CD4-positive, alpha-beta memory T cell (primary cell): ENCODE data around the gene DLX2. TPM values are rescaled to one million over a fixed set of nuclear protein-coding genes. Genes with fewer than 3 reads are reported as not detected.

Experiments used
- CTCF ChIA-PET: fragments of 350-600 bp; sonication (Branson Sonifier 250); formaldehyde crosslinking; loops from one replicate; lab custom pipeline; 2021; ENCODE audit warnings: inconsistent platforms; ENCODE audit not compliant: partially characterized antibody; lab: Charles Lee
- POLR2A ChIA-PET: fragments of 350-600 bp; sonication (Branson Sonifier 250); formaldehyde crosslinking; loops from one replicate; lab custom pipeline; 2021; ENCODE audit not compliant: partially characterized antibody; lab: Charles Lee
- DNase-seq, 5 donors: peaks; one replicate each; pipeline versions ENCODE4 v3.0.0 to v3.0.0-alpha.2; 2020 to 2022; ENCODE audit warnings: mixed read lengths in 1 of 5
- H3K27ac ChIP-seq: one replicate; pipeline ENCODE4 v1.7.0; 2013; ENCODE audit warnings: low read depth, low read length
- H3K27me3 ChIP-seq: 2 replicates; pipeline ENCODE4 v1.7.0; 2013; ENCODE audit warnings: mild to moderate bottlenecking, low read length, moderate library complexity; ENCODE audit not compliant: insufficient read depth
- H3K36me3 ChIP-seq: 2 replicates; pipeline ENCODE4 v1.7.0; 2013; ENCODE audit warnings: mild to moderate bottlenecking, low read length, moderate library complexity; ENCODE audit not compliant: insufficient read depth
- H3K4me1 ChIP-seq: 2 replicates; pipeline ENCODE4 v1.7.0; 2013; ENCODE audit warnings: mild to moderate bottlenecking, low read length, moderate library complexity; ENCODE audit not compliant: insufficient read depth
- H3K4me3 ChIP-seq, 2 donors: one replicate each; pipeline ENCODE4 v1.7.0; 2013; ENCODE audit warnings: low read length in 2 of 2, mild to moderate bottlenecking in 1 of 2
- H3K9me3 ChIP-seq, 2 donors: one replicate each; pipeline ENCODE4 v1.7.0; 2013; ENCODE audit warnings: low read length in 2 of 2, control low read depth in 1 of 2; ENCODE audit not compliant: control insufficient read depth in 1 of 2
- H3K27ac Mint-ChIP-seq, 7 donors: one replicate each; pipeline ENCODE4 v1.8.0; 2020 to 2021; ENCODE audit warnings: mixed read lengths in 7 of 7, mild to moderate bottlenecking in 6 of 7, inconsistent platforms in 3 of 7, moderate library complexity in 3 of 7
- H3K27me3 Mint-ChIP-seq, 2 donors: one replicate each; pipeline ENCODE4 v1.8.0; 2020 to 2021; ENCODE audit warnings: mixed read lengths in 2 of 2
- H3K36me3 Mint-ChIP-seq, 2 donors: one replicate each; pipeline ENCODE4 v1.8.0; 2020 to 2021; ENCODE audit warnings: mixed read lengths in 2 of 2, inconsistent platforms in 1 of 2, mild to moderate bottlenecking in 1 of 2
- H3K4me1 Mint-ChIP-seq, 4 donors: one replicate each; pipeline ENCODE4 v1.8.0; 2020 to 2021; ENCODE audit warnings: mixed read lengths in 4 of 4, mild to moderate bottlenecking in 1 of 4
- H3K4me3 Mint-ChIP-seq, 8 donors: one replicate each; pipeline ENCODE4 v1.8.0; 2020 to 2021; ENCODE audit warnings: mixed read lengths in 8 of 8, mild to moderate bottlenecking in 7 of 8, moderate library complexity in 6 of 8, inconsistent platforms in 3 of 8
- H3K9me3 Mint-ChIP-seq, 8 donors: one replicate each; pipeline ENCODE4 v1.8.0; 2020 to 2021; ENCODE audit warnings: mixed read lengths in 8 of 8, mild to moderate bottlenecking in 5 of 8, inconsistent platforms in 3 of 8, moderate library complexity in 1 of 8
- intact Hi-C: fragments of 100-400 bp; cut with micrococcal nuclease; formaldehyde crosslinking; loops from one replicate; pipeline ENCODE4 v1.15.1; 2023
- polyA plus RNA-seq, 2 donors: library from polyadenylated mRNA; unstranded; fragments of 300-500 nt; fragmentation: Illumina TruSeq; gene quantifications; one replicate each; pipeline ENCODE4 v1.2.3, GENCODE V29; 2021
- total RNA-seq, 2 experiments: library from RNA; stranded (reverse); gene quantifications; one replicate each; pipeline ENCODE4 v1.2.3, GENCODE V29; 2021

DLX2 gene
- total and polyA plus RNA-seq, 4 experiments from 2014 or later, result not detected

DNA sequence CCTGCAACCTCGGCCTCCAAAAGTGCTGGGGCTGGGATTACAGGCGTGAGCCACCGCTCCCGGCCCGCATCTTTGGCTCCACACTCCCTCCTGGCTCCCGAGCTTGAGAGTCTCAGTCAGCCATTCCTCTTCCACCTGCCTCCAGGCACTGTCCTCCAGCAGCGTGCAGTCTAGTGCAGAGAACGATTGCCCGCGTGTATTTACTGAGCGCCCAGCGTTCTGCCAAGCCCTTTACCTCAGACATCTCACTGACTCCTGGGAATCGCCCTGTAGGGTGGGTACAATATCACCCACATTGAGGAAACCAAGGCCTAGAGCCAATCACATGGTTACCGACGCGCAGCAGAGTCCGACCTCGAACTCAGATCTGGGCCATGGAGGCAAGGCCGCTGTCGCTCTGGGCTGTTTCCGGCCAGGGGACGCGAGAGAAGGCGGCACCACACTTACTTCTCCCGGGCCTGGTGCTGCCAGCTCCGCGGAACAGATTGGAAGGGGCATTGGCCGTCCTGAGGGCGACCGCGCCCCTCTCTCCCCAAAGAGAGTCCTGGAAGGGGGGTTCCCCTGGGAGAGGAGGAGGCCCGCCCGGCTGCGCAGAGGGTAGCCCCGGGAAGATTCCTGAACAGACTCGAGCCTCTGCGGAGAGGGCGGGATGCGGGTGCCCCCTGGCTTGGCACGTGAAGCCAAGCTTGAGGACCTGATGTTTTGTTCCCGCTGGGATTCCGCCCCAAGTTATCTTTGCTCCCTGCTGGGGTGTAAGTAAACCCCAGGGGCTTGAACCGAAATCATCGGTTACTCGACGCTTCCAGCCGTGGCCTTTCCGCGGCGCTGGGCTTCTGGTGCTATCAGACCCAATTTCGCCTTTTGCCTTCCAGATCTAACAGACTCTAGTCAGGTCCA lies 5.2 kb upstream of the DLX2 start:
- H3K4me3 ChIP-seq, result no peak overlapping the region
- H3K4me3 Mint-ChIP-seq, result peak overlapping the region in 6 of 8 donors; percentile 26 to 62 (median 32)
- H3K9me3 ChIP-seq, result no peaks in the 10 kb centered on the region
- no peaks in the 10 kb centered on the region for H3K36me3 ChIP-seq
- H3K36me3 Mint-ChIP-seq, result peaks cover 0 to 4% of the 10 kb centered on the region in 2 donors
- H3K27ac Mint-ChIP-seq, result peak overlapping the region in 3 of 7 donors; percentile 55 to 81 (median 70)
- peaks cover 33% of the 10 kb centered on the region for H3K4me1 ChIP-seq
- peaks cover 0 to 12% (median under 1%) of the 10 kb centered on the region in 8 donors for H3K9me3 Mint-ChIP-seq
- H3K27ac ChIP-seq, result no peak overlapping the region
- intact Hi-C loops, result loop anchor here (10.0 kb wide), 1 partner anchor 113 kb away; the partner anchor contains the start of gene METAP1D
- peaks cover 51% of the 10 kb centered on the region for H3K27me3 ChIP-seq
- ChIA-PET POLR2A (interaction anchor here (1.6 to 13.6 kb wide), 2 partner anchors 20 to 214 kb away, joined by 4 to 186 read pairs; partner anchors contain the start of genes DLX1 and SLC25A12), CTCF (interaction anchor here (0.7 to 2.1 kb wide), 5 partner anchors 19 to 566 kb away, joined by 3 to 11 read pairs (median 4); no protein-coding TSS in a partner anchor)
- peaks cover 14 to 42% (median 31%) of the 10 kb centered on the region in 4 donors for H3K4me1 Mint-ChIP-seq
- peak in 1 of 5 donors; percentile 24 for DNase-seq
- peaks cover 58 to 63% of the 10 kb centered on the region in 2 donors for H3K27me3 Mint-ChIP-seq

DNA sequence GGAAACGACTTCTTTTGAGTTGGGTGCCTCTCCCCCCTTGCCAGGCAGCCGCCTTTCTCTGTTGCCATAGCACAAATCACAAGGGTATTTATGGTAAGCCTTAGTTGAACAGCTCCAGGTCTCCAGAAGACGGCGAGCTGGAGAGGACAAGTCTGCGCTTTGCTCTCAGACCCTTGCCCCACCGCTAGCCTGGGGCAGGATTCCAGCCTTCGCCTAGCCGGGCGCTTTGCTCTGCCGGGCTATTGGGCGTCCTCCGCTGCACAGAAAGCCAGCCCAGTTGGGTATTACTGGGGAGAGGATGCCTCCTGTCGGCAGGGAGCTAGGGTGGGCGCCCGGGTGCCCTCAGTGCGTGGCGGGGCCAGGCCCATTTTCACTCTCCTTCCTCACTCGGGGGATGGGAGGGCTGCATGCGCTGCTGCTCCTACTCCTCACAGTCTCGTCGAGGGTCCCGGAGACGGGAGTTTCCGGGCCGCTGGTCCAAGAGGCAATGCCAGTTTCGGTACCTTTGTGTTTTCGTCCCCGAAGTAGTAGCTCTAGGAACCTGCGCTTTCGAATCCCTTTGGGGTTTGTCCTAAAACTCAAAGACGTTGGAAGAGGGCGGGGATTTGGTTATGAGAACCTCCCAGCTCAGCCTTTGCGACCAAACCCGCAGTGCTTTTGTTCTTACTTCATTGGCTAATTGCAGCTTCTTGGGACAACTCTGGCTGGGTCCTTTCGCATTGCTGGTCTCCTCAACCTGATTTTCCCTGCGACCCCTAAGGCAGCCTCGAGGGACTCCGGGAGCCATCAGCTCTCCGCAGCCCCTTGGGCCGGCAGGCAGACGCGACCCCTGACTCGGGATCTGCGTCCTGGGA lies 3.6 kb upstream of the DLX2 start:
- Histone ChIP-seq H3K4me1 (peaks cover 47% of the 10 kb centered on the region), H3K36me3 (no peaks in the 10 kb centered on the region), H3K27me3 (peaks cover 65% of the 10 kb centered on the region), H3K27ac (no peak overlapping the region), H3K9me3 (no peaks in the 10 kb centered on the region), H3K4me3 (no peak overlapping the region)
- Mint-ChIP-seq H3K9me3 (peaks cover 0 to 12% (median under 1%) of the 10 kb centered on the region in 8 donors), H3K27me3 (peaks cover 65 to 70% of the 10 kb centered on the region in 2 donors), H3K4me1 (peaks cover 21 to 57% (median 42%) of the 10 kb centered on the region in 4 donors), H3K27ac (peak overlapping the region in 3 of 7 donors; percentile 22 to 85 (median 29)), H3K4me3 (peak overlapping the region in 7 of 8 donors; percentile 20 to 68 (median 38)), H3K36me3 (peaks cover 0 to 6% of the 10 kb centered on the region in 2 donors)
- intact Hi-C loops, result loop anchor here (10.0 kb wide), 1 partner anchor 112 kb away; the partner anchor contains the start of gene METAP1D
- peak in 4 of 5 donors; percentile 43 to 48 (median 46) for DNase-seq
- CTCF ChIA-PET, result interaction anchor here (0.6 to 2.1 kb wide), 20 partner anchors 9 to 507 kb away, joined by 3 to 11 read pairs (median 3); no protein-coding TSS in a partner anchor
- POLR2A ChIA-PET, result interaction anchor here (0.6 to 13.6 kb wide), 2 partner anchors 19 to 316 kb away, joined by 3 to 186 read pairs; partner anchors contain the start of gene DLX1

DNA sequence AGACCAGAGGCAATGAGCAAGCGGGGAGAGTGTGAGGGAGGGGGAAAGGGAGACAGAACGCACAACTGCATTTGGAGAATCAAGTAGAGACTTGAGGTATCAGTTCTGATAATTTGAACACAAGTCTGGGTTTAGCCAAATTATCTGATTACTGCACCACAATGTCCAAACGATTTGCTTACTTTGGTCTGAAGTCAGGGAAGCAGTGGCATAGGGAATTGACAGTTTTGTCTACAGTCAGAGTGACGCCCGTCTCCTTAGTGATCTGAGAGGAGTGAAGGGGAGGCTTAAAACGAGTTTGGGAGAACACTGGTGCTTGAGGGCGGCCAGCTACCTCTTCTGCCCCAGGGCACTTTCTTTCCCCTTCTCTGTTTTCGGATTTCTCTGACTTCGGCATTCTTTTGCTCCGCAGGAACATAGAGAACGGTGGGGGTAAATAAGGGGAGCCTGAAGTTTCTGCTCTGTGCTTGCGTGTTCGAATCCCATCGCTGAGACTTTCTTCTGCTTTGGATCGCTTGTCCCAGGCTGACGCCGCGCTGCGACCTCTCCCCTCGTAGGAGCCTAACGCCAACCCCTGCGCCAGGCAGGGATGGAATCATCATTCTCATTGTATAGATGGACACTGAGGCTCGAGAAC lies 2.9 kb upstream of the DLX2 start:
- ChIA-PET CTCF (interaction anchor here (1.2 to 2.1 kb wide), 12 partner anchors 10 to 505 kb away, joined by 3 to 11 read pairs (median 5); no protein-coding TSS in a partner anchor), POLR2A (interaction anchor here (13.6 kb wide), 1 partner anchor 18 kb away, joined by 186 read pairs; the partner anchor contains the start of gene DLX1)
- intact Hi-C loops, result loop anchor here (2.0 to 10.0 kb wide), 2 partner anchors 111 to 507 kb away; partner anchors contain the start of gene METAP1D
- Histone ChIP-seq H3K27ac (no peak overlapping the region), H3K27me3 (peaks cover 72% of the 10 kb centered on the region), H3K36me3 (no peaks in the 10 kb centered on the region), H3K4me3 (no peak overlapping the region), H3K9me3 (no peaks in the 10 kb centered on the region), H3K4me1 (peaks cover 55% of the 10 kb centered on the region)
- H3K4me3 Mint-ChIP-seq, result peak overlapping the region in 4 of 8 donors; percentile 20 to 68 (median 24)
- peak overlapping the region in 3 of 7 donors; percentile 37 to 85 (median 68) for H3K27ac Mint-ChIP-seq
- DNase-seq, result no peak
- H3K27me3 Mint-ChIP-seq, result peaks cover 70 to 73% of the 10 kb centered on the region in 2 donors
- peaks cover 24 to 65% (median 48%) of the 10 kb centered on the region in 4 donors for H3K4me1 Mint-ChIP-seq
- H3K36me3 Mint-ChIP-seq, result peaks cover 0 to 6% of the 10 kb centered on the region in 2 donors
- H3K9me3 Mint-ChIP-seq, result peaks cover 0 to 17% (median under 1%) of the 10 kb centered on the region in 8 donors

DNA sequence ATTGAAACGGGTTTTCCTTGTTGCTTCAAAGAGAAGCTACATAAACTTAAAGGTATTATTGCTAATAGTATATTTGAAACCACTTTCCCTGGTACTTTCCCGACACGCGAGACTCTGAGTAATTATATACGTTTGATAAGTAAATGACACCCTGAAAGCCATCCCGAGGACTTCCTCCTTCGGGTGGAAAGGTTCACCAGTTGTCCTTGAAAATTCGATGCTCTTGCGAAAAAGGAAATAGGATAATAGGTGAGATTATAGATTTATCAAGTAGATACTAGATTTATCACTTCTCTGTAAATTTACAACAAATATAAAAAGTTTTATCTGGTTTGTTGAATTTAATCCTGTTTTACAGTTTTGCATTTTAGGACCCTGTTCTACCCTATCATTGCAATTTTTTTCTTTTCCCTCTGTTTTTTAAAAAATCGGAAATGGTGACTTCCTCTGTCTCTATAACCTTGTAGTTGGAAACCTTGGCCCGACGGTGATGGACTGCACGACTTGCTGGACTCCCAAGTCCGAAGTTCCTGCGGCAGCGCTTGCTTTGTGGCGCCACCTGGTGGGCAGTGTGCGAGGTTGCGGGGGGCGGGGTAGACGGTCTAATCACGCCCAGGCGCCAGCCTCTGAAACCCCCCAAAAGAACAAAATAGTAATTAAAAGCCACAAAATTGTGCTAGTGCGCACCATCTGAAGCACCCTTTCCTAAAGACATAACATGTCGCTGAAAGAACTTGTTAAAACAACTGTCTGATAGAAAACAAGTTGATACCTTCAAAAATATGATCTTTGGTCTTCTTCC lies 972 bp upstream of the DLX2 start:
- Histone ChIP-seq H3K4me1 (peaks cover 74% of the 10 kb centered on the region), H3K9me3 (no peaks in the 10 kb centered on the region), H3K27me3 (peaks cover 90% of the 10 kb centered on the region), H3K36me3 (no peaks in the 10 kb centered on the region), H3K27ac (no peak overlapping the region), H3K4me3 (peak overlapping the region in 1 of 2 donors; percentile 60)
- ChIA-PET POLR2A (interaction anchor here (1.0 to 13.6 kb wide), 5 partner anchors 8 to 359 kb away, joined by 3 to 186 read pairs (median 3); partner anchors contain the start of genes DLX1 and METAP1D), CTCF (interaction anchor here (0.9 to 4.1 kb wide), 17 partner anchors 8 to 415 kb away, joined by 3 to 24 read pairs (median 5); no protein-coding TSS in a partner anchor)
- peak overlapping the region; percentile 74 to 91 (median 86) for H3K4me3 Mint-ChIP-seq
- peaks cover 0 to 6% of the 10 kb centered on the region in 2 donors for H3K36me3 Mint-ChIP-seq
- peak overlapping the region in 6 of 7 donors; percentile 2 to 93 (median 79) for H3K27ac Mint-ChIP-seq
- intact Hi-C loops, result loop anchor here (1.0 to 10.0 kb wide), 9 partner anchors 19 to 505 kb away; partner anchors contain the start of genes DLX1, DYNC1I2, HAT1 and METAP1D
- peaks cover 23 to 67% (median 50%) of the 10 kb centered on the region in 4 donors for H3K4me1 Mint-ChIP-seq
- H3K27me3 Mint-ChIP-seq, result peaks cover 62 to 63% of the 10 kb centered on the region in 2 donors
- peak in 3 of 5 donors; percentile 51 to 62 (median 60) for DNase-seq
- H3K9me3 Mint-ChIP-seq, result peaks cover 0 to 19% (median 2%) of the 10 kb centered on the region in 8 donors

DNA sequence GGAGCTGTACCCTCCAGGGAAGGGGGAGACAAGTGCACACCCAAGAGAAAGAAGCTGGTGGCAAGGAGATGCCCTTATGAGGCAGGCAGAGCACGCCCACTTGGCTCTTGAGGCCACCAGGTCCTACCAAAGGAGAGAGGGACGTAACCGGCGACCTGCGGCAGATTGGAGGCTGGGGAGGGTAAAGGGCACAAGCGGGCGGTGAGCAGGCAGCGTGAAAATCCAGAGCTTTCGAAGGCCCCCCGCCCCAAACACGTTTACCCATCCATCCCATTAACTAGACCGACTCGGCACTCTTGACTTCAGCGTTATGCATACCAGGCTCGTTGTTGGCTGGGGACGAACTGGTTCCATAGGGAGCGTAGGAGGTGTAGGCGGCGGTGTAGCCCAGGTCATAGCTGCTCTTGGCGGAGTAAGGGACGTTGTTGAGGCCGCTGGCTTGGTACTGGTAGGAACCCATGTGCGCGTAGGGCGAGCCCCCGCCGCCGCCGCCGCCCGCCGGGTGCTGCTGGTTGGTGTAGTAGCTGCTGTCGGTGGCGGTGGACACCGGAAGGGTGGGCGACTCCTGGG lies 794 bp downstream of the DLX2 start:
- ChIA-PET POLR2A (interaction anchor here (0.6 to 13.6 kb wide), 7 partner anchors 14 to 454 kb away, joined by 3 to 186 read pairs (median 4); partner anchors contain the start of genes DLX1, ITGA6 and PDK1), CTCF (interaction anchor here (0.5 to 4.1 kb wide), 5 partner anchors 10 to 360 kb away, joined by 3 to 24 read pairs (median 4); no protein-coding TSS in a partner anchor)
- Mint-ChIP-seq H3K4me3 (peak overlapping the region; percentile 79 to 91 (median 86)), H3K27me3 (peaks cover 57 to 58% of the 10 kb centered on the region in 2 donors), H3K4me1 (peaks cover 26 to 72% (median 53%) of the 10 kb centered on the region in 4 donors), H3K36me3 (peaks cover 0 to 6% of the 10 kb centered on the region in 2 donors), H3K9me3 (peaks cover 0 to 21% (median 2%) of the 10 kb centered on the region in 8 donors), H3K27ac (peak overlapping the region in 6 of 7 donors; percentile 54 to 89 (median 84))
- no peaks in the 10 kb centered on the region for H3K36me3 ChIP-seq
- DNase-seq, result peak in 2 of 5 donors; percentile 46 to 60
- intact Hi-C loops, result loop anchor here (1.0 to 10.0 kb wide), 7 partner anchors 8 to 455 kb away; partner anchors contain the start of genes DLX1, DYNC1I2, HAT1 and METAP1D
- H3K9me3 ChIP-seq, result no peaks in the 10 kb centered on the region
- peaks cover 86% of the 10 kb centered on the region for H3K4me1 ChIP-seq
- H3K4me3 ChIP-seq, result peak overlapping the region; percentile 23 to 60
- no peak overlapping the region for H3K27ac ChIP-seq
- H3K27me3 ChIP-seq, result peaks cover 96% of the 10 kb centered on the region
